ENCODE measurements around the gene FRMD4A.

- TF ChIP-seq CTCF (IDR thresholded peaks at IDR 0.05): no peak
- no peak for TF ChIP-seq POLR2A (IDR thresholded peaks at IDR 0.05)
Observed at GRCh38 chr10:14198078-14198477, 132.6 kb downstream of the FRMD4A start.
